Endothelial cell of umbilical vein (primary cell): ENCODE results near the gene CCDC159. TPM values are rescaled to one million over a fixed set of nuclear protein-coding genes. Genes with fewer than 3 reads are reported as not detected.

Experiments used
- BruUV-seq: library from RNA; stranded (reverse); fragments of 400-500 nt; replicated peaks from 2 replicates; lab custom pipeline; 2021; lab: Mats Ljungman, UMichigan
- CTCF ChIA-PET: fragments of 300-600, 350-600 bp; sonication (Branson Sonifier 250); formaldehyde crosslinking; loops from one replicate; lab custom pipeline; 2021; ENCODE audit warnings: antibody characterized with exemption, inconsistent platforms; lab: Charles Lee
- POLR2A ChIA-PET: fragments of 300-600, 350-600 bp; sonication (Branson Sonifier 250); formaldehyde crosslinking; loops from one replicate; lab custom pipeline; 2021; ENCODE audit warnings: antibody characterized with exemption, inconsistent platforms; lab: Charles Lee
- DNase-seq: peaks from one replicate; pipeline ENCODE4 v3.0.0-alpha.2; 2011; ENCODE audit warnings: low read depth, low spot score
- FAIRE-seq: peaks from 2 replicates; lab custom pipeline; 2011; peaks lifted over from hg19 to GRCh38; lab: Jason Lieb, UNC
- H2AFZ ChIP-seq: 2 replicates; pipeline ENCODE4 v1.6.0; 2012; ENCODE audit warnings: low read depth, low read length, control low read depth, inconsistent platforms
- H3K27ac ChIP-seq: 2 replicates; pipeline ENCODE4 v1.5.1; 2011; ENCODE audit warnings: low read depth, mild to moderate bottlenecking, control low read depth, low read length, moderate library complexity; ENCODE audit not compliant: insufficient read depth
- H3K27me3 ChIP-seq, 2 experiments: 2 replicates each; pipeline versions ENCODE4 v1.6.0 to v1.6.1; 2011; ENCODE audit warnings: low read length in 2 of 2, mixed read lengths in 1 of 2; ENCODE audit not compliant: control insufficient read depth in 2 of 2, insufficient read depth in 2 of 2
- H3K36me3 ChIP-seq, 2 experiments: 2 replicates in 1 of 2; 3 replicates in 1 of 2; pipeline ENCODE4 v1.5.1; 2011; ENCODE audit warnings: low read length in 2 of 2, mild to moderate bottlenecking in 1 of 2, moderate library complexity in 1 of 2; ENCODE audit not compliant: control insufficient read depth in 2 of 2, insufficient read depth in 2 of 2; ENCODE audit errors: extremely low read depth in 1 of 2
- H3K4me1 ChIP-seq: 3 replicates; pipeline ENCODE4 v1.5.1; 2011; ENCODE audit warnings: mild to moderate bottlenecking, low read length; ENCODE audit not compliant: control insufficient read depth, insufficient read depth; ENCODE audit errors: extremely low read depth
- H3K4me2 ChIP-seq: 2 replicates; pipeline ENCODE4 v1.6.1; 2011; ENCODE audit warnings: low read length, control low read depth, mixed read lengths; ENCODE audit not compliant: insufficient read depth
- H3K4me3 ChIP-seq, 3 experiments: fragments of 200-600 bp in 1 of 3; sonication (generic), shearing (Covaris generic) in 1 of 3; replicated peaks in 1 of 3; 2 replicates each; pipeline ENCODE4 v1.5.1; 2011 to 2016; ENCODE audit warnings: control low read depth in 3 of 3, low read length in 3 of 3, mild to moderate bottlenecking in 2 of 3, inconsistent platforms in 1 of 3, low read depth in 1 of 3, moderate library complexity in 1 of 3; ENCODE audit not compliant: insufficient read depth in 1 of 3
- H3K79me2 ChIP-seq: 2 replicates; pipeline ENCODE4 v1.6.0; 2012; ENCODE audit warnings: low read length, inconsistent platforms; ENCODE audit not compliant: control insufficient read depth, insufficient read depth
- H3K9ac ChIP-seq: replicated peaks from 2 replicates; pipeline ENCODE3; 2011; ENCODE audit warnings: low read length, control low read depth; ENCODE audit not compliant: insufficient read depth; ENCODE audit errors: extremely low read depth
- H3K9me1 ChIP-seq: replicated peaks from 3 replicates; pipeline ENCODE4 v1.6.0; 2011; ENCODE audit warnings: mild to moderate bottlenecking, low read length; ENCODE audit not compliant: control insufficient read depth, insufficient read depth; ENCODE audit errors: extremely low read depth
- H3K9me3 ChIP-seq: replicated peaks from 2 replicates; pipeline ENCODE4 v1.5.1; 2012; ENCODE audit warnings: low read length, inconsistent platforms; ENCODE audit not compliant: control insufficient read depth, insufficient read depth
- H4K20me1 ChIP-seq: replicated peaks from 2 replicates; pipeline ENCODE3; 2011; ENCODE audit warnings: mild to moderate bottlenecking, low read length; ENCODE audit not compliant: control insufficient read depth, insufficient read depth; ENCODE audit errors: extremely low read depth
- EZH2 ChIP-seq: IDR thresholded peaks from 2 replicates; pipeline ENCODE4 v1.6.1; 2012; ENCODE audit warnings: borderline replicate concordance, low read depth, mild to moderate bottlenecking, moderate library complexity, low read length, inconsistent platforms; ENCODE audit not compliant: severe bottlenecking
- GATA2 ChIP-seq: IDR thresholded peaks from 2 replicates; pipeline ENCODE4 v1.7.0; 2011; ENCODE audit warnings: low read depth, mild to moderate bottlenecking, moderate library complexity, mixed read lengths, low read length; ENCODE audit not compliant: insufficient read length, insufficient read depth
- dilution Hi-C: fragments of 300-500 bp; cut with MboI; formaldehyde crosslinking; loops from one replicate; pipeline ENCODE4 v1.15.0; 2019; ENCODE audit warnings: low sequenced_read_pairs; ENCODE audit not compliant: extremely low pct_ligation_motif_present
- intact Hi-C: fragments of 100-400 bp; cut with micrococcal nuclease; formaldehyde crosslinking; loops from one replicate; pipeline ENCODE4 v1.10.0; 2022
- polyA plus RNA-seq, 4 experiments: library from polyadenylated mRNA; depleted of rRNA in 3 of 4; stranded (reverse) in 3 of 4; unstranded in 1 of 4; fragments of >200 nt; gene quantifications; 2 replicates each; pipeline versions ENCODE4 v1.2.1 to v1.2.3, GENCODE V29; 2011 to 2012; ENCODE audit warnings: missing spikeins in 1 of 4
- total RNA-seq: library from RNA; stranded (reverse); gene quantifications from 2 replicates; pipeline ENCODE4 v1.2.3, GENCODE V29; 2021
- TF ChIP-seq, protein P1 (sequence below): IDR thresholded peaks from 2 replicates; pipeline ENCODE4 v1.6.1; 2011; ENCODE audit not compliant: insufficient read depth, insufficient read length

The CCDC159 gene
- total and polyA plus RNA-seq, 2 donors (not counting 3 experiments of a cell fraction or from before 2014, with no cell fraction given) = 30.0 to 31.6 TPM

GRCh38 chr19:11321191-11322126 lies 24.9 kb upstream of the CCDC159 start:
- ChIA-PET CTCF (interaction anchor here (0.6 to 1.4 kb wide), 3 partner anchors 24 to 267 kb away, joined by 3 to 5 read pairs (median 5); no protein-coding TSS in a partner anchor), POLR2A (interaction anchor here (0.7 kb wide), 1 partner anchor 28 kb away, joined by 4 read pairs; no protein-coding TSS in a partner anchor)
- BruUV-seq = no TSS peak
- Histone ChIP-seq H3K9me3 (no peaks in the 10 kb centered on the region), H2AFZ (no peak overlapping the region), H3K4me3 (no peak overlapping the region), H3K79me2 (no peaks in the 10 kb centered on the region), H3K9me1 (no peaks in the 10 kb centered on the region), H3K4me2 (no peak overlapping the region), H3K27ac (no peak overlapping the region), H4K20me1 (no peaks in the 10 kb centered on the region), H3K27me3 (no peaks in the 10 kb centered on the region), H3K36me3 (peaks cover 0 to 2% of the 10 kb centered on the region in 2 experiments), H3K9ac (no peak overlapping the region), H3K4me1 (peaks cover 7% of the 10 kb centered on the region)
- intact Hi-C loops (no loop called here), dilution Hi-C loops (no loop called here)
- TF ChIP-seq, protein P1, sequence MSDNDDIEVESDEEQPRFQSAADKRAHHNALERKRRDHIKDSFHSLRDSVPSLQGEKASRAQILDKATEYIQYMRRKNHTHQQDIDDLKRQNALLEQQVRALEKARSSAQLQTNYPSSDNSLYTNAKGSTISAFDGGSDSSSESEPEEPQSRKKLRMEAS = no peak
- TF ChIP-seq EZH2 (no peak), GATA2 (no peak)
- no peak for DNase-seq
- no peak for FAIRE-seq
